GM23338 (cell line): ENCODE measurements around the gene EDN2. TPM values are rescaled to one million over a fixed set of nuclear protein-coding genes. Genes with fewer than 3 reads are reported as not detected.

Source experiments
- ATAC-seq: fragments of 200-7000 bp; cut with Tn5 transposase; 3 replicates; pipeline ENCODE4 v1.9.1; 2020
- DNase-seq: peaks from one replicate; pipeline ENCODE4 v3.0.0-alpha.2; 2015; ENCODE audit warnings: low spot score
- H2AFZ ChIP-seq: fragments of 200-600 bp; sonication (generic); 2 replicates; pipeline ENCODE4 v1.8.0; 2016; ENCODE audit warnings: antibody characterized with exemption, mild to moderate bottlenecking, moderate library complexity
- H3F3A ChIP-seq: fragments of 200-600 bp; sonication (generic); replicated peaks from 2 replicates; pipeline ENCODE4 v1.8.0; 2017; ENCODE audit warnings: antibody characterized with exemption, mixed run types, low read depth
- H3K27ac ChIP-seq: fragments of 200-600 bp; sonication (generic); 2 replicates; pipeline ENCODE4 v1.6.1; 2016; ENCODE audit warnings: low read depth
- H3K27me3 ChIP-seq: fragments of 200-600 bp; sonication (generic); 2 replicates; pipeline ENCODE4 v1.8.0; 2016; ENCODE audit warnings: mild to moderate bottlenecking, mixed run types, moderate library complexity; ENCODE audit not compliant: insufficient read depth
- H3K36me3 ChIP-seq: fragments of 200-600 bp; sonication (generic); 2 replicates; pipeline ENCODE4 v1.8.0; 2016; ENCODE audit warnings: mild to moderate bottlenecking; ENCODE audit not compliant: insufficient read depth
- H3K4me1 ChIP-seq: fragments of 200-600 bp; sonication (generic); 2 replicates; pipeline ENCODE4 v1.8.0; 2016; ENCODE audit warnings: mild to moderate bottlenecking, moderate library complexity; ENCODE audit not compliant: insufficient read depth
- H3K4me2 ChIP-seq: fragments of 200-600 bp; sonication (generic); 2 replicates; pipeline ENCODE4 v1.7.1; 2017; ENCODE audit warnings: mixed run types
- H3K4me3 ChIP-seq: fragments of 200-600 bp; sonication (generic); 2 replicates; pipeline ENCODE4 v1.6.1; 2016; ENCODE audit warnings: mixed run types
- H3K79me2 ChIP-seq: fragments of 200-600 bp; sonication (generic); replicated peaks from 2 replicates; pipeline ENCODE4 v1.8.0; 2017; ENCODE audit warnings: mild to moderate bottlenecking; ENCODE audit not compliant: insufficient read depth
- H3K9me2 ChIP-seq: fragments of 200-600 bp; sonication (generic); 2 replicates; pipeline ENCODE4 v1.8.0; 2017; ENCODE audit not compliant: insufficient read depth
- H4K20me1 ChIP-seq: fragments of 200-600 bp; sonication (generic); replicated peaks from 2 replicates; pipeline ENCODE4 v1.8.0; 2017; ENCODE audit warnings: mild to moderate bottlenecking; ENCODE audit not compliant: insufficient read depth
- H3K27ac Mint-ChIP-seq: 2 replicates; pipeline ENCODE4 v1.8.0; 2020; ENCODE audit warnings: inconsistent platforms, mild to moderate bottlenecking, moderate library complexity, mixed read lengths
- H3K27me3 Mint-ChIP-seq: 3 replicates; pipeline ENCODE4 v1.8.0; 2022; ENCODE audit warnings: low read depth, mild to moderate bottlenecking, moderate library complexity, mixed read lengths, inconsistent platforms; ENCODE audit not compliant: insufficient read depth, poor library complexity
- H3K36me3 Mint-ChIP-seq: 3 replicates; pipeline ENCODE4 v1.8.0; 2021; ENCODE audit warnings: low read depth, mild to moderate bottlenecking, inconsistent platforms, moderate library complexity, mixed read lengths
- H3K4me1 Mint-ChIP-seq: 3 replicates; pipeline ENCODE4 v1.8.0; 2020; ENCODE audit warnings: mild to moderate bottlenecking, inconsistent platforms, mixed read lengths
- H3K4me3 Mint-ChIP-seq: 3 replicates; pipeline ENCODE4 v1.8.0; 2021; ENCODE audit warnings: moderate library complexity, mild to moderate bottlenecking, inconsistent platforms, mixed read lengths
- H3K9me3 Mint-ChIP-seq: 3 replicates; pipeline ENCODE4 v1.8.0; 2020; ENCODE audit warnings: moderate library complexity, mild to moderate bottlenecking, inconsistent platforms, mixed read lengths
- CREB1 ChIP-seq: fragments of 250-450 bp; sonication (Bioruptor Pico); IDR thresholded peaks from 2 replicates; pipeline ENCODE4 v1.5.0; 2020; ENCODE audit warnings: low read depth, mild to moderate bottlenecking, moderate library complexity
- EZH2 ChIP-seq: fragments of 200-600 bp; sonication (generic); IDR thresholded peaks from one replicate; pipeline ENCODE4 v1.8.0; 2017; ENCODE audit warnings: antibody characterized with exemption, mild to moderate bottlenecking, low read depth; ENCODE audit not compliant: unreplicated experiment
- EZH2phosphoT487 ChIP-seq: fragments of 200-600 bp; sonication (generic); IDR thresholded peaks from one replicate; pipeline ENCODE4 v1.8.1; 2018; ENCODE audit warnings: antibody characterized with exemption; ENCODE audit not compliant: unreplicated experiment
- JUNB ChIP-seq: IDR thresholded peaks from one replicate; pipeline ENCODE4 v1.6.1; 2016; ENCODE audit warnings: antibody characterized with exemption; ENCODE audit not compliant: unreplicated experiment
- NANOG ChIP-seq: IDR thresholded peaks from 2 replicates; pipeline ENCODE4 v1.6.1; 2016; ENCODE audit warnings: antibody characterized with exemption, borderline replicate concordance
- POLR2AphosphoS5 ChIP-seq: IDR thresholded peaks from 2 replicates; pipeline ENCODE4 v1.6.1; 2016; ENCODE audit warnings: antibody characterized with exemption, low read depth
- STAT1 ChIP-seq: IDR thresholded peaks from one replicate; pipeline ENCODE4 v1.6.1; 2016; ENCODE audit warnings: antibody characterized with exemption; ENCODE audit not compliant: unreplicated experiment
- ZNF114 ChIP-seq: fragments of 250-450 bp; sonication (Bioruptor Pico); IDR thresholded peaks from 2 replicates; pipeline ENCODE4 v1.5.0; 2020; ENCODE audit warnings: mild to moderate bottlenecking, moderate library complexity
- ZNF331 ChIP-seq: fragments of 250-450 bp; sonication (Bioruptor Pico); IDR thresholded peaks from 2 replicates; pipeline ENCODE4 v1.5.0; 2020; ENCODE audit warnings: low read depth, mild to moderate bottlenecking, moderate library complexity
- polyA plus RNA-seq: library from polyadenylated mRNA; unstranded; fragments of >200 nt; fragmentation: Nextera tagmentation; extraction: Ambion mirVana; gene quantifications from 2 replicates; pipeline ENCODE4 v1.2.1, GENCODE V29; 2016
- total RNA-seq: library from RNA; depleted of rRNA; stranded (reverse); fragments of >200 nt; shearing (Covaris generic); gene quantifications from 2 replicates; pipeline ENCODE4 v1.2.3, GENCODE V29; 2014
- TF ChIP-seq, protein P1 (sequence below), 2 experiments: fragments of 200-600 bp in 1 of 2; sonication (generic) in 1 of 2; conservative IDR thresholded peaks; 2 replicates each; pipeline versions ENCODE4 v1.5.1 to v1.6.1; 2016 to 2017; ENCODE audit warnings: antibody characterized with exemption in 2 of 2, low read depth in 2 of 2, mild to moderate bottlenecking in 2 of 2, moderate library complexity in 1 of 2
- TF ChIP-seq, protein P2 (sequence below): IDR thresholded peaks from one replicate; pipeline ENCODE4 v1.6.1; 2018; ENCODE audit warnings: antibody characterized with exemption; ENCODE audit not compliant: unreplicated experiment
- TF ChIP-seq, protein P3 (sequence below): IDR thresholded peaks from 2 replicates; pipeline ENCODE4 v1.6.1; 2016; ENCODE audit warnings: antibody characterized with exemption
- TF ChIP-seq, protein P4 (sequence below): fragments of 250-450 bp; sonication (Bioruptor Pico); IDR thresholded peaks from 2 replicates; pipeline ENCODE4 v1.5.0; 2020; ENCODE audit warnings: mild to moderate bottlenecking, moderate library complexity

Gene EDN2
- total and polyA plus RNA-seq, 2 experiments from 2014 or later, result not detected

DNA sequence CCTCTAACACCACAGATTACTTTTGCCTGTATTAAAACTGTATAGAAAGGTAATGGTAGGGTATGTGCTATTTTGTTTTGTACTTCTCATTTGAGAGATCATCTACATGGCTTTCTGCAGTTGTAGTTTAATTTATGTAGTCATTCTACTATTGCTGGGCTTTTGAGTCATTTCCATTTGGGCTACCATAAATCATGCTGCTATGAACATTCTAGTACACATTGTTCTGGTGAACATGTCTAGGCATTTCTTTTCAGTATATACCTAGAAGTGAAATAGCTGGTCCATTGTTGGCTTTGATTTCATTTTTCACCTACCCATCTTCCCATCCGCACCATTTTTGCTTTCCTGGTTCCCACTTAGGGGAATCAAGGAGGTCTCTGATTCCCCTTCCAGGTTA is 18.7 kb downstream of the EDN2 start:
- no peaks in the 10 kb centered on the region for H3K36me3 Mint-ChIP-seq
- H3K27ac Mint-ChIP-seq, result no peak overlapping the region
- Histone ChIP-seq H4K20me1 (no peaks in the 10 kb centered on the region), H3K36me3 (no peaks in the 10 kb centered on the region), H2AFZ (no peak overlapping the region), H3K4me2 (no peak overlapping the region), H3K27ac (no peak overlapping the region), H3K9me2 (no peaks in the 10 kb centered on the region), H3K4me3 (no peak overlapping the region), H3F3A (no peaks in the 10 kb centered on the region), H3K4me1 (no peaks in the 10 kb centered on the region), H3K79me2 (no peaks in the 10 kb centered on the region), H3K27me3 (no peaks in the 10 kb centered on the region)
- H3K27me3 Mint-ChIP-seq, result peaks cover 1% of the 10 kb centered on the region
- no peak overlapping the region for H3K4me3 Mint-ChIP-seq
- DNase-seq, result no peak
- no peaks in the 10 kb centered on the region for H3K4me1 Mint-ChIP-seq
- peaks cover 3% of the 10 kb centered on the region; the same call in 2 of the 3 replicates for H3K9me3 Mint-ChIP-seq
- no peak for TF ChIP-seq ZNF114
- TF ChIP-seq, protein P1, sequence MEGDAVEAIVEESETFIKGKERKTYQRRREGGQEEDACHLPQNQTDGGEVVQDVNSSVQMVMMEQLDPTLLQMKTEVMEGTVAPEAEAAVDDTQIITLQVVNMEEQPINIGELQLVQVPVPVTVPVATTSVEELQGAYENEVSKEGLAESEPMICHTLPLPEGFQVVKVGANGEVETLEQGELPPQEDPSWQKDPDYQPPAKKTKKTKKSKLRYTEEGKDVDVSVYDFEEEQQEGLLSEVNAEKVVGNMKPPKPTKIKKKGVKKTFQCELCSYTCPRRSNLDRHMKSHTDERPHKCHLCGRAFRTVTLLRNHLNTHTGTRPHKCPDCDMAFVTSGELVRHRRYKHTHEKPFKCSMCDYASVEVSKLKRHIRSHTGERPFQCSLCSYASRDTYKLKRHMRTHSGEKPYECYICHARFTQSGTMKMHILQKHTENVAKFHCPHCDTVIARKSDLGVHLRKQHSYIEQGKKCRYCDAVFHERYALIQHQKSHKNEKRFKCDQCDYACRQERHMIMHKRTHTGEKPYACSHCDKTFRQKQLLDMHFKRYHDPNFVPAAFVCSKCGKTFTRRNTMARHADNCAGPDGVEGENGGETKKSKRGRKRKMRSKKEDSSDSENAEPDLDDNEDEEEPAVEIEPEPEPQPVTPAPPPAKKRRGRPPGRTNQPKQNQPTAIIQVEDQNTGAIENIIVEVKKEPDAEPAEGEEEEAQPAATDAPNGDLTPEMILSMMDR (conservative IDR thresholded peaks at IDR 0.05; ENCODE audit: low read depth in 2 of 2), result no peak
- no peak for TF ChIP-seq STAT1
- TF ChIP-seq CREB1, result no peak
- no peak for TF ChIP-seq JUNB
- TF ChIP-seq, protein P2, sequence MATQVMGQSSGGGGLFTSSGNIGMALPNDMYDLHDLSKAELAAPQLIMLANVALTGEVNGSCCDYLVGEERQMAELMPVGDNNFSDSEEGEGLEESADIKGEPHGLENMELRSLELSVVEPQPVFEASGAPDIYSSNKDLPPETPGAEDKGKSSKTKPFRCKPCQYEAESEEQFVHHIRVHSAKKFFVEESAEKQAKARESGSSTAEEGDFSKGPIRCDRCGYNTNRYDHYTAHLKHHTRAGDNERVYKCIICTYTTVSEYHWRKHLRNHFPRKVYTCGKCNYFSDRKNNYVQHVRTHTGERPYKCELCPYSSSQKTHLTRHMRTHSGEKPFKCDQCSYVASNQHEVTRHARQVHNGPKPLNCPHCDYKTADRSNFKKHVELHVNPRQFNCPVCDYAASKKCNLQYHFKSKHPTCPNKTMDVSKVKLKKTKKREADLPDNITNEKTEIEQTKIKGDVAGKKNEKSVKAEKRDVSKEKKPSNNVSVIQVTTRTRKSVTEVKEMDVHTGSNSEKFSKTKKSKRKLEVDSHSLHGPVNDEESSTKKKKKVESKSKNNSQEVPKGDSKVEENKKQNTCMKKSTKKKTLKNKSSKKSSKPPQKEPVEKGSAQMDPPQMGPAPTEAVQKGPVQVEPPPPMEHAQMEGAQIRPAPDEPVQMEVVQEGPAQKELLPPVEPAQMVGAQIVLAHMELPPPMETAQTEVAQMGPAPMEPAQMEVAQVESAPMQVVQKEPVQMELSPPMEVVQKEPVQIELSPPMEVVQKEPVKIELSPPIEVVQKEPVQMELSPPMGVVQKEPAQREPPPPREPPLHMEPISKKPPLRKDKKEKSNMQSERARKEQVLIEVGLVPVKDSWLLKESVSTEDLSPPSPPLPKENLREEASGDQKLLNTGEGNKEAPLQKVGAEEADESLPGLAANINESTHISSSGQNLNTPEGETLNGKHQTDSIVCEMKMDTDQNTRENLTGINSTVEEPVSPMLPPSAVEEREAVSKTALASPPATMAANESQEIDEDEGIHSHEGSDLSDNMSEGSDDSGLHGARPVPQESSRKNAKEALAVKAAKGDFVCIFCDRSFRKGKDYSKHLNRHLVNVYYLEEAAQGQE, result no peak
- TF ChIP-seq EZH2, result no peak
- TF ChIP-seq EZH2phosphoT487, result no peak
- no peak for TF ChIP-seq NANOG
- TF ChIP-seq ZNF331 (CRISPR knock-in tag), result no peak
- TF ChIP-seq POLR2AphosphoS5, result no peak
- TF ChIP-seq, protein P3, sequence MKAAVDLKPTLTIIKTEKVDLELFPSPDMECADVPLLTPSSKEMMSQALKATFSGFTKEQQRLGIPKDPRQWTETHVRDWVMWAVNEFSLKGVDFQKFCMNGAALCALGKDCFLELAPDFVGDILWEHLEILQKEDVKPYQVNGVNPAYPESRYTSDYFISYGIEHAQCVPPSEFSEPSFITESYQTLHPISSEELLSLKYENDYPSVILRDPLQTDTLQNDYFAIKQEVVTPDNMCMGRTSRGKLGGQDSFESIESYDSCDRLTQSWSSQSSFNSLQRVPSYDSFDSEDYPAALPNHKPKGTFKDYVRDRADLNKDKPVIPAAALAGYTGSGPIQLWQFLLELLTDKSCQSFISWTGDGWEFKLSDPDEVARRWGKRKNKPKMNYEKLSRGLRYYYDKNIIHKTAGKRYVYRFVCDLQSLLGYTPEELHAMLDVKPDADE, result no peak
- TF ChIP-seq, protein P4, sequence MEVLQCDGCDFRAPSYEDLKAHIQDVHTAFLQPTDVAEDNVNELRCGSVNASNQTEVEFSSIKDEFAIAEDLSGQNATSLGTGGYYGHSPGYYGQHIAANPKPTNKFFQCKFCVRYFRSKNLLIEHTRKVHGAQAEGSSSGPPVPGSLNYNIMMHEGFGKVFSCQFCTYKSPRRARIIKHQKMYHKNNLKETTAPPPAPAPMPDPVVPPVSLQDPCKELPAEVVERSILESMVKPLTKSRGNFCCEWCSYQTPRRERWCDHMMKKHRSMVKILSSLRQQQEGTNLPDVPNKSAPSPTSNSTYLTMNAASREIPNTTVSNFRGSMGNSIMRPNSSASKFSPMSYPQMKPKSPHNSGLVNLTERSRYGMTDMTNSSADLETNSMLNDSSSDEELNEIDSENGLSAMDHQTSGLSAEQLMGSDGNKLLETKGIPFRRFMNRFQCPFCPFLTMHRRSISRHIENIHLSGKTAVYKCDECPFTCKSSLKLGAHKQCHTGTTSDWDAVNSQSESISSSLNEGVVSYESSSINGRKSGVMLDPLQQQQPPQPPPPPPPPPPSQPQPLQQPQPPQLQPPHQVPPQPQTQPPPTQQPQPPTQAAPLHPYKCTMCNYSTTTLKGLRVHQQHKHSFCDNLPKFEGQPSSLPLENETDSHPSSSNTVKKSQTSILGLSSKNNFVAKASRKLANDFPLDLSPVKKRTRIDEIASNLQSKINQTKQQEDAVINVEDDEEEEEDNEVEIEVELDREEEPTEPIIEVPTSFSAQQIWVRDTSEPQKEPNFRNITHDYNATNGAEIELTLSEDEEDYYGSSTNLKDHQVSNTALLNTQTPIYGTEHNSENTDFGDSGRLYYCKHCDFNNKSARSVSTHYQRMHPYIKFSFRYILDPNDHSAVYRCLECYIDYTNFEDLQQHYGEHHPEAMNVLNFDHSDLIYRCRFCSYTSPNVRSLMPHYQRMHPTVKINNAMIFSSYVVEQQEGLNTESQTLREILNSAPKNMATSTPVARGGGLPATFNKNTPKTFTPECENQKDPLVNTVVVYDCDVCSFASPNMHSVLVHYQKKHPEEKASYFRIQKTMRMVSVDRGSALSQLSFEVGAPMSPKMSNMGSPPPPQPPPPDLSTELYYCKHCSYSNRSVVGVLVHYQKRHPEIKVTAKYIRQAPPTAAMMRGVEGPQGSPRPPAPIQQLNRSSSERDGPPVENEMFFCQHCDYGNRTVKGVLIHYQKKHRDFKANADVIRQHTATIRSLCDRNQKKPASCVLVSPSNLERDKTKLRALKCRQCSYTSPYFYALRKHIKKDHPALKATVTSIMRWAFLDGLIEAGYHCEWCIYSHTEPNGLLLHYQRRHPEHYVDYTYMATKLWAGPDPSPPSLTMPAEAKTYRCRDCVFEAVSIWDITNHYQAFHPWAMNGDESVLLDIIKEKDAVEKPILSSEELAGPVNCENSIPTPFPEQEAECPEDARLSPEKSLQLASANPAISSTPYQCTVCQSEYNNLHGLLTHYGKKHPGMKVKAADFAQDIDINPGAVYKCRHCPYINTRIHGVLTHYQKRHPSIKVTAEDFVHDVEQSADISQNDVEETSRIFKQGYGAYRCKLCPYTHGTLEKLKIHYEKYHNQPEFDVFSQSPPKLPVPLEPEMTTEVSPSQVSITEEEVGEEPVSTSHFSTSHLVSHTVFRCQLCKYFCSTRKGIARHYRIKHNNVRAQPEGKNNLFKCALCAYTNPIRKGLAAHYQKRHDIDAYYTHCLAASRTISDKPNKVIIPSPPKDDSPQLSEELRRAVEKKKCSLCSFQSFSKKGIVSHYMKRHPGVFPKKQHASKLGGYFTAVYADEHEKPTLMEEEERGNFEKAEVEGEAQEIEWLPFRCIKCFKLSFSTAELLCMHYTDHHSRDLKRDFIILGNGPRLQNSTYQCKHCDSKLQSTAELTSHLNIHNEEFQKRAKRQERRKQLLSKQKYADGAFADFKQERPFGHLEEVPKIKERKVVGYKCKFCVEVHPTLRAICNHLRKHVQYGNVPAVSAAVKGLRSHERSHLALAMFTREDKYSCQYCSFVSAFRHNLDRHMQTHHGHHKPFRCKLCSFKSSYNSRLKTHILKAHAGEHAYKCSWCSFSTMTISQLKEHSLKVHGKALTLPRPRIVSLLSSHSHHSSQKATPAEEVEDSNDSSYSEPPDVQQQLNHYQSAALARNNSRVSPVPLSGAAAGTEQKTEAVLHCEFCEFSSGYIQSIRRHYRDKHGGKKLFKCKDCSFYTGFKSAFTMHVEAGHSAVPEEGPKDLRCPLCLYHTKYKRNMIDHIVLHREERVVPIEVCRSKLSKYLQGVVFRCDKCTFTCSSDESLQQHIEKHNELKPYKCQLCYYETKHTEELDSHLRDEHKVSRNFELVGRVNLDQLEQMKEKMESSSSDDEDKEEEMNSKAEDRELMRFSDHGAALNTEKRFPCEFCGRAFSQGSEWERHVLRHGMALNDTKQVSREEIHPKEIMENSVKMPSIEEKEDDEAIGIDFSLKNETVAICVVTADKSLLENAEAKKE (CRISPR knock-in tag), result no peak
- no peak for ATAC-seq
